GM23338 (cell line): Measurements from ENCODE around the gene COL20A1. TPM values are rescaled to one million over a fixed set of nuclear protein-coding genes. Genes with fewer than 3 reads are reported as not detected.

Source experiments
- ATAC-seq: fragments of 200-7000 bp; cut with Tn5 transposase; 3 replicates; pipeline ENCODE4 v1.9.1; 2020
- DNase-seq: peaks from one replicate; pipeline ENCODE4 v3.0.0-alpha.2; 2015; ENCODE audit warnings: low spot score
- H2AFZ ChIP-seq: fragments of 200-600 bp; sonication (generic); 2 replicates; pipeline ENCODE4 v1.8.0; 2016; ENCODE audit warnings: antibody characterized with exemption, mild to moderate bottlenecking, moderate library complexity
- H3F3A ChIP-seq: fragments of 200-600 bp; sonication (generic); replicated peaks from 2 replicates; pipeline ENCODE4 v1.8.0; 2017; ENCODE audit warnings: antibody characterized with exemption, mixed run types, low read depth
- H3K27ac ChIP-seq: fragments of 200-600 bp; sonication (generic); 2 replicates; pipeline ENCODE4 v1.6.1; 2016; ENCODE audit warnings: low read depth
- H3K27me3 ChIP-seq: fragments of 200-600 bp; sonication (generic); 2 replicates; pipeline ENCODE4 v1.8.0; 2016; ENCODE audit warnings: mild to moderate bottlenecking, mixed run types, moderate library complexity; ENCODE audit not compliant: insufficient read depth
- H3K36me3 ChIP-seq: fragments of 200-600 bp; sonication (generic); 2 replicates; pipeline ENCODE4 v1.8.0; 2016; ENCODE audit warnings: mild to moderate bottlenecking; ENCODE audit not compliant: insufficient read depth
- H3K4me1 ChIP-seq: fragments of 200-600 bp; sonication (generic); 2 replicates; pipeline ENCODE4 v1.8.0; 2016; ENCODE audit warnings: mild to moderate bottlenecking, moderate library complexity; ENCODE audit not compliant: insufficient read depth
- H3K4me2 ChIP-seq: fragments of 200-600 bp; sonication (generic); 2 replicates; pipeline ENCODE4 v1.7.1; 2017; ENCODE audit warnings: mixed run types
- H3K4me3 ChIP-seq: fragments of 200-600 bp; sonication (generic); 2 replicates; pipeline ENCODE4 v1.6.1; 2016; ENCODE audit warnings: mixed run types
- H3K79me2 ChIP-seq: fragments of 200-600 bp; sonication (generic); replicated peaks from 2 replicates; pipeline ENCODE4 v1.8.0; 2017; ENCODE audit warnings: mild to moderate bottlenecking; ENCODE audit not compliant: insufficient read depth
- H3K9me2 ChIP-seq: fragments of 200-600 bp; sonication (generic); 2 replicates; pipeline ENCODE4 v1.8.0; 2017; ENCODE audit not compliant: insufficient read depth
- H4K20me1 ChIP-seq: fragments of 200-600 bp; sonication (generic); replicated peaks from 2 replicates; pipeline ENCODE4 v1.8.0; 2017; ENCODE audit warnings: mild to moderate bottlenecking; ENCODE audit not compliant: insufficient read depth
- H3K27ac Mint-ChIP-seq: 2 replicates; pipeline ENCODE4 v1.8.0; 2020; ENCODE audit warnings: inconsistent platforms, mild to moderate bottlenecking, moderate library complexity, mixed read lengths
- H3K27me3 Mint-ChIP-seq: 3 replicates; pipeline ENCODE4 v1.8.0; 2022; ENCODE audit warnings: low read depth, mild to moderate bottlenecking, moderate library complexity, mixed read lengths, inconsistent platforms; ENCODE audit not compliant: insufficient read depth, poor library complexity
- H3K36me3 Mint-ChIP-seq: 3 replicates; pipeline ENCODE4 v1.8.0; 2021; ENCODE audit warnings: low read depth, mild to moderate bottlenecking, inconsistent platforms, moderate library complexity, mixed read lengths
- H3K4me1 Mint-ChIP-seq: 3 replicates; pipeline ENCODE4 v1.8.0; 2020; ENCODE audit warnings: mild to moderate bottlenecking, inconsistent platforms, mixed read lengths
- H3K4me3 Mint-ChIP-seq: 3 replicates; pipeline ENCODE4 v1.8.0; 2021; ENCODE audit warnings: moderate library complexity, mild to moderate bottlenecking, inconsistent platforms, mixed read lengths
- H3K9me3 Mint-ChIP-seq: 3 replicates; pipeline ENCODE4 v1.8.0; 2020; ENCODE audit warnings: moderate library complexity, mild to moderate bottlenecking, inconsistent platforms, mixed read lengths
- CREB1 ChIP-seq: fragments of 250-450 bp; sonication (Bioruptor Pico); IDR thresholded peaks from 2 replicates; pipeline ENCODE4 v1.5.0; 2020; ENCODE audit warnings: low read depth, mild to moderate bottlenecking, moderate library complexity
- CTCF ChIP-seq, 2 experiments: fragments of 200-600 bp in 1 of 2; sonication (generic) in 1 of 2; conservative IDR thresholded peaks; 2 replicates each; pipeline versions ENCODE4 v1.5.1 to v1.6.1; 2016 to 2017; ENCODE audit warnings: antibody characterized with exemption in 2 of 2, low read depth in 2 of 2, mild to moderate bottlenecking in 2 of 2, moderate library complexity in 1 of 2
- JUNB ChIP-seq: IDR thresholded peaks from one replicate; pipeline ENCODE4 v1.6.1; 2016; ENCODE audit warnings: antibody characterized with exemption; ENCODE audit not compliant: unreplicated experiment
- NANOG ChIP-seq: IDR thresholded peaks from 2 replicates; pipeline ENCODE4 v1.6.1; 2016; ENCODE audit warnings: antibody characterized with exemption, borderline replicate concordance
- POLR2AphosphoS5 ChIP-seq: IDR thresholded peaks from 2 replicates; pipeline ENCODE4 v1.6.1; 2016; ENCODE audit warnings: antibody characterized with exemption, low read depth
- REST ChIP-seq: IDR thresholded peaks from one replicate; pipeline ENCODE4 v1.6.1; 2018; ENCODE audit warnings: antibody characterized with exemption; ENCODE audit not compliant: unreplicated experiment
- ZNF114 ChIP-seq: fragments of 250-450 bp; sonication (Bioruptor Pico); IDR thresholded peaks from 2 replicates; pipeline ENCODE4 v1.5.0; 2020; ENCODE audit warnings: mild to moderate bottlenecking, moderate library complexity
- ZNF462 ChIP-seq: fragments of 250-450 bp; sonication (Bioruptor Pico); IDR thresholded peaks from 2 replicates; pipeline ENCODE4 v1.5.0; 2020; ENCODE audit warnings: mild to moderate bottlenecking, moderate library complexity
- polyA plus RNA-seq: library from polyadenylated mRNA; unstranded; fragments of >200 nt; fragmentation: Nextera tagmentation; extraction: Ambion mirVana; gene quantifications from 2 replicates; pipeline ENCODE4 v1.2.1, GENCODE V29; 2016
- total RNA-seq: library from RNA; depleted of rRNA; stranded (reverse); fragments of >200 nt; shearing (Covaris generic); gene quantifications from 2 replicates; pipeline ENCODE4 v1.2.3, GENCODE V29; 2014

COL20A1 gene
- total and polyA plus RNA-seq, 2 experiments from 2014 or later = 0.28 to 0.79 TPM

- DNase-seq (peak; percentile 76), ATAC-seq (peak; percentile 85)
- no peak for TF ChIP-seq POLR2AphosphoS5
- peak; percentile 66 to 87 for TF ChIP-seq CTCF (conservative IDR thresholded peaks at IDR 0.05; ENCODE audit: low read depth in 2 of 2)
- no peaks in the 10 kb centered on the region for H3K36me3 ChIP-seq
- Mint-ChIP-seq H3K27ac (no peak overlapping the region), H3K9me3 (peaks cover 4% of the 10 kb centered on the region; the same call in 1 of the 3 replicates), H3K27me3 (peaks cover 5% of the 10 kb centered on the region), H3K4me3 (no peak overlapping the region), H3K36me3 (no peaks in the 10 kb centered on the region), H3K4me1 (peaks cover 4% of the 10 kb centered on the region; the same call in 1 of the 3 replicates)
- H3K4me2 ChIP-seq = no peak overlapping the region
- no peak overlapping the region for H3K4me3 ChIP-seq
- no peak overlapping the region for H2AFZ ChIP-seq
- no peaks in the 10 kb centered on the region for H3K9me2 ChIP-seq
- H3K27me3 ChIP-seq = no peaks in the 10 kb centered on the region
- no peaks in the 10 kb centered on the region for H3K4me1 ChIP-seq
- no peak overlapping the region for H3K27ac ChIP-seq
- no peaks in the 10 kb centered on the region for H3K79me2 ChIP-seq
- H4K20me1 ChIP-seq = no peaks in the 10 kb centered on the region
- no peaks in the 10 kb centered on the region for H3F3A ChIP-seq
Measured at GRCh38 chr20:63309261-63310071, 16.5 kb downstream of the COL20A1 start.

- Histone ChIP-seq H3K27ac (no peak overlapping the region), H3K36me3 (no peaks in the 10 kb centered on the region), H4K20me1 (no peaks in the 10 kb centered on the region), H3K4me2 (no peak overlapping the region), H3K9me2 (no peaks in the 10 kb centered on the region), H2AFZ (no peak overlapping the region), H3F3A (no peaks in the 10 kb centered on the region), H3K79me2 (no peaks in the 10 kb centered on the region), H3K4me3 (no peak overlapping the region), H3K4me1 (no peaks in the 10 kb centered on the region), H3K27me3 (no peaks in the 10 kb centered on the region)
- Mint-ChIP-seq H3K4me1 (peaks cover 4% of the 10 kb centered on the region; the same call in 1 of the 3 replicates), H3K4me3 (no peak overlapping the region; the same call in 2 of the 3 replicates), H3K9me3 (no peaks in the 10 kb centered on the region), H3K27me3 (no peaks in the 10 kb centered on the region), H3K36me3 (no peaks in the 10 kb centered on the region), H3K27ac (no peak overlapping the region)
- no peak for ATAC-seq
- DNase-seq = no peak
- no peak for TF ChIP-seq ZNF462
- TF ChIP-seq JUNB = no peak
- TF ChIP-seq CREB1 (CRISPR knock-in tag) = no peak
- TF ChIP-seq REST = no peak
- TF ChIP-seq NANOG = no peak
- no peak for TF ChIP-seq ZNF114 (CRISPR knock-in tag)
Measured at GRCh38 chr20:63310265-63310991, 17.4 kb downstream of the COL20A1 start.
